HG03064 (cell line): ENCODE results near the gene PPM1E.
"Not testable (repeated sequence)": the region's sequence is repeated elsewhere in the genome, so short reads cannot be mapped to it uniquely, and the experiment has no call there.

Source experiments
- ATAC-seq: cut with Tn5 transposase; IDR thresholded peaks from one replicate; pipeline ENCODE4 v1.9.1; 2021; ENCODE audit warnings: low read depth; ENCODE audit not compliant: unreplicated experiment

PPM1E gene

GRCh38 chr17:58936295-58936694 lies 180.6 kb downstream of the PPM1E start:
- no peak for ATAC-seq

- ATAC-seq, result no peak
Observed at GRCh38 chr17:58944166-58944565, 188.5 kb downstream of the PPM1E start.

GRCh38 chr17:58947411-58947810 lies 191.8 kb downstream of the PPM1E start:
- ATAC-seq, result no peak

GRCh38 chr17:58947824-58948223 lies 192.2 kb downstream of the PPM1E start:
- ATAC-seq, result no peak

- ATAC-seq, result not testable (repeated sequence)
Observed at GRCh38 chr17:58954358-58954757, 198.7 kb downstream of the PPM1E start.

GRCh38 chr17:58956997-58957724 lies 201.5 kb downstream of the PPM1E start:
- ATAC-seq, result no peak

GRCh38 chr17:58957725-58958073 lies 202.0 kb downstream of the PPM1E start:
- ATAC-seq, result not testable (repeated sequence)

GRCh38 chr17:58960068-58960467 lies 204.4 kb downstream of the PPM1E start:
- no peak for ATAC-seq

- ATAC-seq, result no peak
Observed at GRCh38 chr17:58965221-58965620, 209.6 kb downstream of the PPM1E start.

- no peak for ATAC-seq
Observed at GRCh38 chr17:58966208-58966607, 210.6 kb downstream of the PPM1E start.

GRCh38 chr17:58968426-58969061 lies 212.9 kb downstream of the PPM1E start:
- no peak for ATAC-seq

- no peak for ATAC-seq
Observed at GRCh38 chr17:58969156-58969555, 213.5 kb downstream of the PPM1E start.

- ATAC-seq, result no peak
Observed at GRCh38 chr17:58969612-58970011, 214.0 kb downstream of the PPM1E start.

- no peak for ATAC-seq
Observed at GRCh38 chr17:58970609-58971450, 215.2 kb downstream of the PPM1E start.

GRCh38 chr17:58974354-58974753 lies 218.7 kb downstream of the PPM1E start:
- ATAC-seq, result no peak

- no peak for ATAC-seq
Observed at GRCh38 chr17:58976541-58976940, 220.9 kb downstream of the PPM1E start.

GRCh38 chr17:58980706-58981481 lies 225.2 kb downstream of the PPM1E start:
- ATAC-seq, result no peak

- ATAC-seq, result no peak
Observed at GRCh38 chr17:58982626-58983025, 227.0 kb downstream of the PPM1E start.

- ATAC-seq, result no peak
Observed at GRCh38 chr17:58985367-58985766, 229.7 kb downstream of the PPM1E start.

- ATAC-seq, result no peak
Observed at GRCh38 chr17:58985971-58986370, 230.3 kb downstream of the PPM1E start.

GRCh38 chr17:58989629-58990028 lies 234.0 kb downstream of the PPM1E start:
- no peak for ATAC-seq
